Thoracic aorta (tissue), 2 donors: Measurements from ENCODE around the gene NKAIN1. TPM values are rescaled to one million over a fixed set of nuclear protein-coding genes. Genes with fewer than 3 reads are reported as not detected.

Source experiments
- ATAC-seq: fragments of 150-250 bp; one replicate; pipeline ENCODE4 v1.8.0; 2017; ENCODE audit warnings: low read depth; ENCODE audit not compliant: insufficient number of reproducible peaks, low FRiP score
- DNase-seq: peaks from one replicate; pipeline ENCODE4 v3.0.0-alpha.2; 2020; ENCODE audit warnings: low spot score
- H3K27ac ChIP-seq, 2 donors: fragments of 200-600 bp; sonication (generic); 1 replicate in 1 of 2; 2 replicates in 1 of 2; pipeline ENCODE4 v1.5.1; 2016; ENCODE audit warnings: mild to moderate bottlenecking in 2 of 2, moderate library complexity in 2 of 2
- H3K27me3 ChIP-seq: fragments of 200-600 bp; sonication (generic); replicated peaks from 2 replicates; pipeline ENCODE4 v1.6.0; 2016; ENCODE audit warnings: mild to moderate bottlenecking; ENCODE audit not compliant: insufficient read depth
- H3K36me3 ChIP-seq: fragments of 200-600 bp; sonication (generic); one replicate; pipeline ENCODE4 v1.5.1; 2016
- H3K4me1 ChIP-seq, 2 donors: fragments of 200-600 bp; sonication (generic); 1 replicate in 1 of 2; 2 replicates in 1 of 2; pipeline versions ENCODE4 v1.5.1 to v1.6.0; 2016; ENCODE audit warnings: low read depth in 2 of 2, mild to moderate bottlenecking in 1 of 2; ENCODE audit not compliant: control insufficient read depth in 1 of 2
- H3K4me3 ChIP-seq: fragments of 200-600 bp; sonication (generic); 2 replicates; pipeline ENCODE4 v1.5.1; 2016; ENCODE audit warnings: mild to moderate bottlenecking
- H3K9me3 ChIP-seq: fragments of 200-600 bp; sonication (generic); 2 replicates; pipeline ENCODE4 v1.5.1; 2016
- total RNA-seq, 2 donors: library from RNA; depleted of rRNA; stranded (reverse); fragments of >200 nt; gene quantifications; one replicate each; pipeline versions ENCODE4 v1.1.0 to v1.2.3, GENCODE V29; 2016
- TF ChIP-seq, protein P1 (sequence below): fragments of 200-600 bp; sonication (generic); IDR thresholded peaks from one replicate; pipeline ENCODE4 v1.5.1; 2019; ENCODE audit warnings: antibody characterized with exemption

NKAIN1 gene
- total RNA-seq, 2 donors from 2014 or later, result not detected

DNA sequence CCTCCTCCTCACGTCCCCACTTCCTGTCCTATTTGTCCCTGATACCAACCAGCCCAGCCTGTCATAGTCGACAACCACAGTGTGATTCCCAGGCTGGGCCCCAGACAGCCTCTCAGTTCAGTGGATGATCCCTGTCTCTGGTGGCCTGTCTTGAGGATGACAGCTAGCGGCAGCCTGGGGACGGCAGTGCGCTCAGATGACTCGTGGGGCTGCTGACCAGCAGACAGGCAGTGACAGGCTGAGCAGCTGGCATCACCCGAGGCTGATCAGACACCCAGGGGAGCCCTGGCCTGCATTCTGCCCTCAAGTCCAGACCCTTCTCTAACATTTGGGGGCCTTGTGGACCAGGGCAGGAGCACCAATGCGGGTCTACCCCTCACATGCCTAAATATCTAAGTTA is 21.0 kb downstream of the NKAIN1 start:
- Histone ChIP-seq H3K4me3 (no peak overlapping the region), H3K27ac (no peak overlapping the region), H3K27me3 (no peaks in the 10 kb centered on the region), H3K4me1 (no peaks in the 10 kb centered on the region), H3K36me3 (no peaks in the 10 kb centered on the region), H3K9me3 (no peaks in the 10 kb centered on the region)
- TF ChIP-seq, protein P1, sequence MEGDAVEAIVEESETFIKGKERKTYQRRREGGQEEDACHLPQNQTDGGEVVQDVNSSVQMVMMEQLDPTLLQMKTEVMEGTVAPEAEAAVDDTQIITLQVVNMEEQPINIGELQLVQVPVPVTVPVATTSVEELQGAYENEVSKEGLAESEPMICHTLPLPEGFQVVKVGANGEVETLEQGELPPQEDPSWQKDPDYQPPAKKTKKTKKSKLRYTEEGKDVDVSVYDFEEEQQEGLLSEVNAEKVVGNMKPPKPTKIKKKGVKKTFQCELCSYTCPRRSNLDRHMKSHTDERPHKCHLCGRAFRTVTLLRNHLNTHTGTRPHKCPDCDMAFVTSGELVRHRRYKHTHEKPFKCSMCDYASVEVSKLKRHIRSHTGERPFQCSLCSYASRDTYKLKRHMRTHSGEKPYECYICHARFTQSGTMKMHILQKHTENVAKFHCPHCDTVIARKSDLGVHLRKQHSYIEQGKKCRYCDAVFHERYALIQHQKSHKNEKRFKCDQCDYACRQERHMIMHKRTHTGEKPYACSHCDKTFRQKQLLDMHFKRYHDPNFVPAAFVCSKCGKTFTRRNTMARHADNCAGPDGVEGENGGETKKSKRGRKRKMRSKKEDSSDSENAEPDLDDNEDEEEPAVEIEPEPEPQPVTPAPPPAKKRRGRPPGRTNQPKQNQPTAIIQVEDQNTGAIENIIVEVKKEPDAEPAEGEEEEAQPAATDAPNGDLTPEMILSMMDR, result no peak
- DNase-seq (no peak), ATAC-seq (no peak)

DNA sequence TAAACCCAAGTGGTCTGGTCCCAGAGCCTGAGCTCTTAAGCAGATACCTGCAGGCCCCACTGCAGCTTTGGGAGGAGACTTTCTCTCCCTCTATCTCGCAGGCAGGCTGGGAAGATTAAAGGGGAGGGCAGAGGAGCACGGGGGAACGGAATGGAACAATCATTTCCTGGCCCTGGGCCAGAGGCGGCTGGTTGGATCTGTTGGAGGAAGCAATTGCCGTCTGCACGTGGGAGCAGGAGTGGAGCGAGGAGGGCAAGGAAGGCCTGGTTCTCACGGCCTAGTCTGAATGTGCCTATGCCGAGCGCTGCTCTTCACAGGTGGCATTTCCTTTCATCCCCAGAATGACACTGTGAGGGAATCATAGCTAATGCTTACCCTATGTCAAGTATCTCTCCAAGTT is 23.7 kb downstream of the NKAIN1 start:
- ATAC-seq (no peak), DNase-seq (no peak)
- Histone ChIP-seq H3K36me3 (no peaks in the 10 kb centered on the region), H3K27ac (no peak overlapping the region), H3K27me3 (no peaks in the 10 kb centered on the region), H3K9me3 (no peaks in the 10 kb centered on the region), H3K4me3 (no peak overlapping the region), H3K4me1 (no peaks in the 10 kb centered on the region)
- TF ChIP-seq, protein P1, result no peak

DNA sequence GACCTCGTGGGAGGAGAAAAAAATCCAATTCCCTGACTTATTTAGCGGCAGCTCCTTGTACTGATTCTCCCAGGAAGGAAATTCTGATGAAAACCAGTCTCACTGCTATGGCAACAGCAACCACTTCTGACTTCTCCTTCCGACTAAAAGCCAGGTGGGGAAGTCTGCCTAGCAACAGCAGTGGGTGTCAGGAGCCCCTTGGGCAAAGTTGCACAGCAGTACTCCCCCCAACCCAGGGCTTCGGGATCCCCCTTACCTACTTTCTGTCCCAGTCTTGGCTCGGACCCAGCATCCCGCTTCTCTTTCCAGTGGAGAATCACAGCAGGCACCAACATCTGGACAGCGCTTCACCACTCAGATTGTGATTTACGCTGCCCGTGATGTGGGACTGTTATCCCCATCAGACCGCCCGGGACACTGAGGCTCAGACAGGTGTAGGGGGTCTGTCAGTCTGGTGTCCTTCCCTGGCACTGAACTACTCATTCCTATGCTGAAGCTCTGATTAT is 24.6 kb downstream of the NKAIN1 start:
- Histone ChIP-seq H3K27me3 (no peaks in the 10 kb centered on the region), H3K9me3 (no peaks in the 10 kb centered on the region), H3K36me3 (no peaks in the 10 kb centered on the region), H3K27ac (no peak overlapping the region), H3K4me3 (no peak overlapping the region), H3K4me1 (no peaks in the 10 kb centered on the region)
- no peak for DNase-seq
- no peak for ATAC-seq
- TF ChIP-seq, protein P1, result no peak

DNA sequence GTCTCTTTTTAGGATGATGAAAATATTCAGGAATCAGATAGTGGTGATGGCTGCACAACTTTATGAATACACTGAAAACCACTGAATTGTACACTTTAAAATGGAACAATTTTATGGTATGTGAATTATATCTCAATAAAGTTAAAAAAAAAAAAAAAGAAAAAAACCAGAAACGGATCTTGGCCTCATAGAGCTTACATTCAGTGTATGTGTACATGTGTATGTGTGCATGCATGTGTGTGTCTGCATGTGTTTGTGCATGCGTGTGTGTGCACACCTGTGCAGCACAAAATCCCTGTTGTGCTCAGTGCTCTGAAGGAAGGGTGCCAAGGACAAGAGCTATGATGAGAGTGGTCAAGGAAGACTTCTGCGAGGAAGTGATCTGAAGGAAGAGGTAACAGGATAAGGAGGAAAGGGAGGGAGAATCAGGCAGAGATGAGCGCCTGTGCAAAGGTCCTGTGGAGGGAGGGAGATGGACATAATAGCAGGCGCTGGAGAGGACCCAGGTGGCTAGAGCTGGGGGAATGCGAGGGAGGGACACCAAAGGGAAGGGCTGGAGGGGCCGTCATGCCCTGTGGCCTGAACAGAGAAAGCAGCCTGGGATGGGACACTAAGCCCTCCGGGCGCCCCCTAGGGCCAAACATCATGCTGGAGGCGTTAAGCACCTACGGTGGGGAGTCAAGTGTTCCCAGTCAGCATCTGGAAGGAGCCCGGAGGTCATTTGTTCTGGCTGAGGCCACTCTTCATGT is 25.2 kb downstream of the NKAIN1 start:
- no peak overlapping the region for H3K27ac ChIP-seq
- H3K9me3 ChIP-seq, result no peaks in the 10 kb centered on the region
- DNase-seq, result no peak
- no peaks in the 10 kb centered on the region for H3K27me3 ChIP-seq
- TF ChIP-seq, protein P1, result no peak
- H3K4me1 ChIP-seq, result no peaks in the 10 kb centered on the region
- H3K4me3 ChIP-seq, result no peak overlapping the region
- no peak for ATAC-seq
- no peaks in the 10 kb centered on the region for H3K36me3 ChIP-seq

DNA sequence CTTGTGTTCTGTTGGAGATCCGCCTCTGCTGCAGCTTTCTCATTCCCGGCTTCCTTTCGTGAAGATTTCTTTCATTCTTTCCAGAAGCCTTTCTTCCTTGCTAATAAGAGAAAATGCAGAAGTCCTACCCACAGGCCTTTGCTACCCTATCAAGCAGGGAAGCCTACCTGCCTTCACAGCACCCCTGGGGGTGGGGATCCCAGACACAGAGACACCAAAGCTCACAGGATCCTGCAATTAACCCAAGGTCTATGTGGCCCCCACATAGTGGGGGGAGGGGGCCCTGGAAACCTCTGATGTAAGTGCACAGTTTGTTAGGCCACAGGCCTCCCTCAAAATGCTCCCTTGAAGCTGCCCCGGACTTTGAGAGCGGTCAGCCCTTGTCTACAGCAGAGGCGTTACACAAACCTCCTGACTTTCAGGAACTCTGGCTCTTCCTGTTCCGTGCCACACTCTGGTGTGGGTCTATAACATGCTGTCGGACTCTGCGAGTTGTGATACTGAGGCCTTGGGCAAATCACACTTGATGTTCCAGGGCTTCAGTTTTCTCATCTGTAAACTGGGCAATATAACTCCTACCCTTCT is 31.2 kb downstream of the NKAIN1 start:
- ATAC-seq, result no peak

More for the DNA sequence above, 31.2 kb downstream of the NKAIN1 start:
- Histone ChIP-seq H3K27ac (no peak overlapping the region), H3K4me1 (no peaks in the 10 kb centered on the region), H3K36me3 (no peaks in the 10 kb centered on the region), H3K27me3 (no peaks in the 10 kb centered on the region), H3K4me3 (no peak overlapping the region), H3K9me3 (no peaks in the 10 kb centered on the region)
- TF ChIP-seq, protein P1, result no peak
- DNase-seq, result no peak
